Measurements from ENCODE around the gene RNF121. TPM values are rescaled to one million over a fixed set of nuclear protein-coding genes. Genes with fewer than 3 reads are reported as not detected.
A peak's percentile ranks its signal among the peaks of the same experiment; 100 is the strongest.

The RNF121 gene
- polyA plus RNA-seq, 1 donor from 2014 or later, result 13.6 TPM

DNA sequence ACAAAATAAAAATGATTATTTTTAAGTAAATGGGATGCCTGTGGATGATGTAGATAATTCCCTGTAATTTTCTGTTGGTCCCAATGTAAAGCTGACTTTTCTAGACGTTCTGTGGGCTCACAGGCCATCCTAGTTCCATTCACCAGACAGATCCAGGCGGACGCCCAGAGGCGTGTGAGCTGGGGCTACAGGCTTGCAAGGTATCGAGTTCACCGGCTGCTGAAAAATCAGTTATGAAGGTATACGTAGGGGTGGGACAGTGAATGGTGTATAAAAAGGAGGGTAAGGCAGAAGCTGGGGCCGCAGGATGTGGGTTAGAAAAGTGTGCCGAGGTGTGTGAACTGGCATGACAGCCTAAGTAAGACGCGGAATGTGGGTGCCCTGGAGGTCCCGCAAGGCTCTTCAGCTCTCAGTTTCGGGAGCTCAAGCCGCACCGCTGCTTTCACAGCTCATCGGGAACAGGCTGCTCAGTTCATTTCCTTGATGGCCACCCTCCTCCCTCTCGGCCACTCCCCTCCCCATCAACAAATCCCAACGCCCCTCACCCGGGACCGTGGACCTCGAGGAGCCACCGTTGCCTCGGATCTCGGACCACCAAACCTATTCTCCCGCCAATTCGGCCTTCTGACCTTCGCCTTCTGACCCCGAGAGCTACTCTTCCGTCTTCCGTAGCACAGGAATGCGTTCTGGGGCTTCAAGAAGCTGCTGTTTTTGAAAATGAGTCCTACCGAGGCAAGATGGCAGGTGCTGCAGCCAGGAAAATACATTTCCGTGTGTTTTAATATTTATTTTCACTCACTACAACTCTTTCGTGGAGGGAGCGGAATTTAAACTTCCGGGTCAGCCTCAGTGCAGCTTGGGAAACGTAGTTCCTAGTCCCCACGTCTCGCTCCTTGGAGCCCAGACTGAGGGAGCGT, 768 bp upstream of the RNF121 start, which contains the start of gene XNDC1N:
Gene XNDC1N (minus strand): TSS at position 775 of the 917 bp plus-strand sequence. CDS start 5,241 bp downstream, outside the sequence.
- H3K4me1 Mint-ChIP-seq, result peaks cover 29 to 44% (median 31%) of the 10 kb centered on the region in 3 donors

DNA sequence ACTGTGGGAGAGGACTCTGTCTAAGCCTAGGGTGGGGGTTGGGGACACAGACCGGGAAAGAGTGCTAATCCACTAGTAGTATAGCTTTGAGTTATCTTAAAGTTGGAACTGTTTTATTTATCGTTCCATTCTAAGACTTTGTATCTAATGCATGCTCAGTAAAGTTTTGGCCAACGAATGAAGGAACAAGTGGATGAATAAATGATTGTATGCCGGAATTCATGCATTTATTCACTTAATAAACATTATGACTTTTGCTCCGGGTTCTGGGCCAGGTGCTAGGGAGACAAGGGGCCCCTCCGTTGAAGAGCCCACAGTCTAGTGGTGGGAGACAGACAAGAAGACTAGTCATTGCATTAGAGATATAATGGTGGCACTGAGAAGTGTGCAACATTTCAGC, 645 bp downstream of the RNF121 start:
- Mint-ChIP-seq H3K27me3 (no peaks in the 10 kb centered on the region), H3K4me3 (peak overlapping the region; percentile 94 to 100 (median 96)), H3K4me1 (peaks cover 39 to 55% (median 44%) of the 10 kb centered on the region in 3 donors)

More for the DNA sequence above, 768 bp upstream of the RNF121 start, which contains the start of gene XNDC1N:
- H3K27ac Mint-ChIP-seq, result peak within 1 kb of the TSS; percentile 92 to 98 (median 96)
- H3K27me3 Mint-ChIP-seq, result no peaks in the 10 kb centered on the region
- no peaks in the 10 kb centered on the region for H3K9me3 Mint-ChIP-seq
- no peaks in the 10 kb centered on the region for H3K36me3 Mint-ChIP-seq
- peak within 1 kb of the TSS; percentile 94 to 100 (median 96) for H3K4me3 Mint-ChIP-seq

DNA sequence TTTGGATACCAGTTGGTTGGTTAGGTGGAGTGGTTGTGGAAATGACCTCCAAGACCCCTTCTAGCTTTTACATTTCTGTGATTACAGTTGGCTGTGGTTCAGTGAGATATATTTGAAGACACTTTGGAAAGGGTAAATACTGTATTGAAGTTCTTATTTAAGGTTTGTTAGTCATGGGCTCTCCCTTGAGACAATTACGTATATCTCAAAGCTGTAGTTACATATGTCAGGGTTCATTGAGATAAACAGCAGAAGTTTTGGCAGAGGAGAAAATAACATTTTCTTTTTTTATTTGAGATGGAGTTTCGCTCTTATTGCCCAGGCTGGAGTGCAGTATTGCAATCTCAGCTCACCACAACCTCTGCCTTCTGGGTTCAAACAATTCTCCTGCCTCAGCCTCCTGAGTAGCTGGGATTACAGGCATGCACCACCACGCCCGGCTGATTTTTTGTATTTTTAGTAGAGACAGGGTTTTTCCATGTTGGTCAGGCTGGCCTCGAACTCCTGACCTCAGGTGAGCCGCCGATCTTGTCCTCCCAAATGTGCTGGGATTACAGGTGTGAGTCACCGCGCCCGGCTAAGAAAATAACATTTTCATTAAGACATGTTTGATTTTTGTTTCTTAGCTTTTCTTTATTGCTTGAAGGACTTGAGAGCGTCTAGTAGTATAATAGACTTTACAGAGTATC, 1.9 kb downstream of the RNF121 start:
- Mint-ChIP-seq H3K27ac (peak overlapping the region; percentile 25 to 39 (median 27)), H3K9me3 (no peaks in the 10 kb centered on the region), H3K36me3 (no peaks in the 10 kb centered on the region), H3K4me3 (peak overlapping the region; percentile 94 to 100 (median 96)), H3K27me3 (no peaks in the 10 kb centered on the region), H3K4me1 (peaks cover 41 to 57% (median 49%) of the 10 kb centered on the region in 3 donors)

More for the DNA sequence above, 645 bp downstream of the RNF121 start:
- Mint-ChIP-seq H3K9me3 (no peaks in the 10 kb centered on the region), H3K36me3 (no peaks in the 10 kb centered on the region), H3K27ac (peak overlapping the region; percentile 92 to 98 (median 96))

DNA sequence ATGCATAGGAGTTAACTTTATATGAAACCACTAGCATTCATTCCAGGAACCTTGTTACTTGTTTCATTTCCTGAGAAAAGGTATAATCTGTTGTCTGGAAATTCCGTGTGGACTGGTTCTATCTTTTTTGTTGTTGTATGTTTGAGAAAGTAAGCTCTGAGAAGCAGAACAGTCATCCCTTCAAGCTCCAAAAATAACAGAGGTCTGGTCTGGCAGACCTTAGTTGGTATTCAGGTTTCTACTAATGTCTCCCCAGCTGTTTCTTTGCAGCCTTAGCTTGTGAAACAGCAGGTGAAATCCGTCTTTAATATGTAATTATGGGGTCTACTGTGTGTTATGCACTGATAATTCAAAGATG, 2.4 kb downstream of the RNF121 start:
- H3K27ac Mint-ChIP-seq, result peak overlapping the region in 2 of 3 donors; percentile 10 to 27
- peak overlapping the region in 3 of 4 donors; percentile 30 to 100 (median 94) for H3K4me3 Mint-ChIP-seq

DNA sequence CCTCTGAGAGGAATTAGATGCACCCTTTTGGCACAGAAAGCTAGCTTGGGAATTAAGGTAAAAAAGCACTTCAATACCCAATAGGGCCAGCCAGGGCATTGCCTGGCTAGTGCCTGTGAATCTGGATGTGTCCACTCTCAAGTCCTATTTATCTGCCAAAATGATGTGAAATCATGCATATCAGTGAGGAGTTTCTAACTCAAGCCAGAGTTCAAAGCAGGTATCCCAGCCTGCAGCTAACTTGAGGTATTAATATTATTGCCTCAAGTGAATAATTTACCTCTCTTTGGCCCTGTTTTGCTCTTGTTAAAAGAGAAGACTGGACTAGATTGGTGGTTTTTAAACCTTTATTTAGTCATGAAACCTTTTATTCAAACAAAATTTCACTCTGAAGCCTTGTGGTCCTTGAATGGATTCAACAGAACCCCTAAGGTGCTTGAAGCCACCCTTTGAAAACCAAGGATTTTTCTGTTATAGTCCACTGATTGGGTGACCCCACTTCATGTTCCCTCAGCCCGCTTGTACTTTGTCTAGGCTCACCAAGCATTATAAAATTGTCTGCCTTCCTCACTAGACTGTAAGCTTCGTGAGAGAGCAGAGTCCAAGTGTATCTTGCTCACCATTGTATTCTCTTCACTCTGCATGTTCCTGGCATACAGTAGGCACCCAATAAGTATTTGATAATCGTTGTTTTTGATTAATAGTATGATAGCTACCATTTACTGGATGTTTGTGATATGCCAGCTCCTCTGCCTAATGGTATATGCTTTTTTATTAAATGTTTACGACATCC, 4.5 kb downstream of the RNF121 start:
- no peaks in the 10 kb centered on the region for H3K27me3 Mint-ChIP-seq
- no peaks in the 10 kb centered on the region for H3K36me3 Mint-ChIP-seq
- peak overlapping the region in 1 of 3 donors; percentile 70 for H3K27ac Mint-ChIP-seq
- H3K4me3 Mint-ChIP-seq, result peak overlapping the region in 2 of 4 donors; percentile 58 to 84
- H3K4me1 Mint-ChIP-seq, result peaks cover 40 to 52% (median 51%) of the 10 kb centered on the region in 3 donors
- H3K9me3 Mint-ChIP-seq, result no peaks in the 10 kb centered on the region

More for the DNA sequence above, 2.4 kb downstream of the RNF121 start:
- peaks cover 41 to 57% (median 49%) of the 10 kb centered on the region in 3 donors for H3K4me1 Mint-ChIP-seq
- no peaks in the 10 kb centered on the region for H3K36me3 Mint-ChIP-seq
- no peaks in the 10 kb centered on the region for H3K27me3 Mint-ChIP-seq
- no peaks in the 10 kb centered on the region for H3K9me3 Mint-ChIP-seq

DNA sequence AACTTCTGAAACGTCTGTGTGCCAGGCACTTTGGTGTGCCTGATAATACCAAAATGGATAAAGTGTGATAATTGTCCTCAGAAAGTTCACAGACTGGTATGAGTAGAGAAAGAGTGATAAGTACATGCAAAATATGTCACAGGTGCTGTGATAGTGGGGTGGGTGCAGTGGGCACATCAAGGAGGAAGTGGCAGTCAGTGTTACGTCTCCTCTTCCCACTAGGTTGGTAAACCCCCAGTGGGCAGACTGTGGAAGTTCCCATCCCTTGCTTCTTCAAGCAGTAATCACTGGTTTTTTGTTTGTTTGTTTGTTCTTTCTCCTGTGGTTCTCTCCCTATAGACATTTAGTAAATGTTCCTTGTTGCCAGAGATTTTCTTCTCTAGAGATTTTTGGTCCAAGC, 5.4 kb downstream of the RNF121 start:
- Mint-ChIP-seq H3K4me3 (peak overlapping the region; percentile 35 to 84 (median 50)), H3K4me1 (peaks cover 35 to 49% (median 46%) of the 10 kb centered on the region in 3 donors)

DNA sequence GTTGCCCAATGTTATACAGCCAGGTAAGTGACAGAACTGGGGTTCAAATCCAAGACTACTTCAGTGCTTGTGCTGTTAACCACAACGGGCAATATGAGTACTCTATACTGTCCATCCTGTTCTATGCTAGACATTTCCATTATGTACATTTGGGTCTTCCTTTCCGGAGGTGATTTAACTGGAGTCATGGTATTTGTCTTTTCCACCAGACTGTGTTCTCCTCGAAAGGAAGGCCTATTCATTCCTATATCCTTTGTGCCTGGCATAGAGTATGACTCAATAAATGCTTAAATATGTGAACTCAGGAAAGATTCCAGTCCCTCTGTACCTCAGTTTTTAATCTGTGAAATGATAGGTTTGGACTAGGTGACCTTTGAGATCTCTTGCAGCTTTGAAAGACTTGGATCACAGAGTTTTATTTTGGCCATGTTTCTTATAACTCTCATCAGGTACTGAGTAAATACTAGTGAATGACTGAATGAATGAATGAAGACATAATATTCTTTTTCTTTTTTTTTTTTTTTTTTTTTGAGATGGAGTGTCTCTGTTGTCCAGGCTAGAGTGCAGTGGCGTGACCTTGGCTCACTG, 6.6 kb downstream of the RNF121 start:
- no peaks in the 10 kb centered on the region for H3K9me3 Mint-ChIP-seq
- peaks cover 24 to 40% (median 34%) of the 10 kb centered on the region in 3 donors for H3K4me1 Mint-ChIP-seq
- peaks cover 2% of the 10 kb centered on the region for H3K36me3 Mint-ChIP-seq
- no peak overlapping the region for H3K27ac Mint-ChIP-seq
- no peak overlapping the region for H3K4me3 Mint-ChIP-seq
- H3K27me3 Mint-ChIP-seq, result no peaks in the 10 kb centered on the region

More for the DNA sequence above, 5.4 kb downstream of the RNF121 start:
- H3K36me3 Mint-ChIP-seq, result peaks cover 2% of the 10 kb centered on the region
- no peaks in the 10 kb centered on the region for H3K9me3 Mint-ChIP-seq
- H3K27me3 Mint-ChIP-seq, result no peaks in the 10 kb centered on the region
- H3K27ac Mint-ChIP-seq, result peak overlapping the region; percentile 3 to 83 (median 70)

DNA sequence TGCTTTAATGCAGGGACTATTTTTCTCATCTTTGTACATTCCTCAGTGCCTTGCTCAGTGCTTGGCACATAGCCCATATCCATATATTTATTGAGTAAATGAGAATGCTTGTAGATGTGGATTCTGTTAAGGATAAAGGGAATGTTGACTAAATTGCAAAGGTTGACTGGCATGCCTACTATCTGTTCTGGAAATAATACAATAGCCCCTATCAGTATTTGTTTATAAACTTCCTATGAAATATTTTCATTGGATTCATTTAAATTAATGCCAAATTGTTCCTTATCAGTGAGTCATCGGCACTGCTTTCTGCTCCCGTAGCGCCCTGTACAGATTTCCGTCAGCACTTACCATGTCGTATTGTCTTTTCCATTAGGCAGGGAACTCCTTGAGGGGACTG, 8.0 kb downstream of the RNF121 start:
- Mint-ChIP-seq H3K9me3 (no peaks in the 10 kb centered on the region), H3K27me3 (no peaks in the 10 kb centered on the region), H3K27ac (no peak overlapping the region), H3K4me3 (no peak overlapping the region), H3K36me3 (peaks cover 2% of the 10 kb centered on the region), H3K4me1 (peaks cover 12 to 28% (median 22%) of the 10 kb centered on the region in 3 donors)

DNA sequence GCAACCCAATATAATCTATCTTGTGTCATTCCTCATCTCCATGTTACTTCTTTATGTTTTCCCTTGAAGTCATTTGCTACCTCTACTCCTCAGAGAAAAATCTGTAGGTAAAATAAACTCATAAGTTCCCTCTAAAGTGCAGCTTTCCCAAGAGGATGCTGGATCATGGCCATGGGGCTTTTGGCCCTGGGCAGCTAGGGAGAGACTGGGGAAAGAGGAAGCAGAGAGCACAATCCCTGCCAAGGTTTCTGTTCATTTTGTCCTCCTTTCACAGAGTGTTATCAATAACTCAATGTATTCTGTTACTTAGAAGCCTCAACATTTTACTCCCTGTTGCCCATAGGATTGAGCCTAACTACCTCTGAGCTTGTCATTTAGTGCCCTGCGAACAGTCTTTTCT, 9.0 kb downstream of the RNF121 start:
- no peak overlapping the region for H3K27ac Mint-ChIP-seq
- H3K4me1 Mint-ChIP-seq, result peaks cover 17 to 25% (median 17%) of the 10 kb centered on the region in 3 donors
- no peaks in the 10 kb centered on the region for H3K9me3 Mint-ChIP-seq
- H3K4me3 Mint-ChIP-seq, result peak overlapping the region in 1 of 4 donors; percentile 9
- peaks cover 2% of the 10 kb centered on the region for H3K36me3 Mint-ChIP-seq
- H3K27me3 Mint-ChIP-seq, result no peaks in the 10 kb centered on the region

DNA sequence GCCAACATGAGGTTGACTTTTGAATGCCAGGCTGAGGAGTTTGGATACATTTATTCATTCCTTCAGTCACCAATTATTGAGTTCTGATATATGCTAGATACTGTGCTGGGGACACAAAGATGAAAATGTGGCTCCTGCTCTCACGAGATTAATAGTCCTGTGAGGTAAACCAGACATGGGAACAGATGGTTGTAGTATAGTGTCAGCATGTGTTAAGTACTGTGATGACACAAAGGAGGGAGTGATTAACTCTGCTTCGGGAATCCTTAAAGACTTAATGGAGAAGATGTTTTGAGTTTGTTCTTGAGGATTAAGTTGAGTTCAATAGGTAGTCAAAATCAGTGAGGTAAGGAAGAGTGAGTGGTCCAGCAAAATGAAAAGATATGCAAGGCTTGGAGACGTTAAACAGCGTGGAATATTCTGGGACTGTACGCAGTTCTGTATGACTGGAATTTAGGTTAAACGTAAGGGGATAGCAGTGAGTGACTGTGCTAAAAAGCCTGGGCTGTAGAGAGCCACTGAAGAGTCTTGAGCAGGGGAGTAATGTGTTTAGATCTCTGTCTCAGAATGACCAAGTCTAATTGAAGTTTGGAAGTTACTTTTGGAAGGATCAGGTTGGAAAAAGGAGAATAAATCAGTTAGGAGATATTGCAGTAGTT, 11.8 kb downstream of the RNF121 start:
- H3K27ac Mint-ChIP-seq, result no peak overlapping the region
- H3K36me3 Mint-ChIP-seq, result peaks cover 2% of the 10 kb centered on the region
- no peaks in the 10 kb centered on the region for H3K9me3 Mint-ChIP-seq
- peaks cover 10 to 24% (median 22%) of the 10 kb centered on the region in 3 donors for H3K4me1 Mint-ChIP-seq
- H3K27me3 Mint-ChIP-seq, result peaks cover 1% of the 10 kb centered on the region
- H3K4me3 Mint-ChIP-seq, result no peak overlapping the region

DNA sequence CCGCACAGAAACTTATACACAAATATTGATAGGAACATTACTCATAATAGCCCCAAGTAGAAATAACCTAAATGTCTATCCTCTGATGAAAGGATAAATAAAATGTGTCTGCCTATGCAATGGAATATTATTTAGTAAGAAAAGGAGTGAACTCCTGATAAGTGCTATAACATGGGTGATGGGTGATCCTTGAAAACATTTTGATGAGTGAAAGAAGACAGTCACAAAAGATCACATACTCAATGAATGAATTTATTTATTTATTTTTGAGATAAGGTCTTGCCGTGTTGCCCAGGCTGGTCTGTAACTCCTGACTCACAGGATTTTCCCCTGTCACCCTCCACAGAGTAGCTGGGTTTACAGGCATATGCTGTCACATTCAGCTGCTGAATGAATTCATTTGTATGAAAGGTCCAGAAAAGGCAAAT, 17.3 kb downstream of the RNF121 start:
- H3K9me3 Mint-ChIP-seq, result no peaks in the 10 kb centered on the region

DNA sequence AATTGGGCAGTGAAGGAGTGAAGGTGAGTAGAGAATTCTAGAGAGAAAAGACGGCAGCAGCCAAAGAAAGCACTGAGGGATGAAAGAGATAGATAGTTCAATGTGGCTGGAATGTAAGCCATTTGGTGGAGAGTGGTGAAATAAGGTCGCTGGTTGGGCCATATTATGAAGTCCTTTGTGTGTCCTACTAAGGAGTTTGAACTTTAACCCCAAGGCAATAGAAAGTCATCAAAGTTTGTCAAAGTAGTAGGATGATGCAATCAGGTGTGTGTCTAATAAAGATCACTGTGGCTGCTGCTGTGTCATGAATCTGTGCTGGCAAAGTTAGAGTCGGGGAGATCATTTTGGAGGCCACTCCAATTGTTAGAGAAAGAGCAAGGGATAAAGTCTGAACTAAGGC, 18.7 kb downstream of the RNF121 start:
- H3K27me3 Mint-ChIP-seq, result peaks cover 1% of the 10 kb centered on the region
- no peak overlapping the region for H3K4me3 Mint-ChIP-seq
- H3K27ac Mint-ChIP-seq, result no peak overlapping the region
- peaks cover 17 to 26% (median 23%) of the 10 kb centered on the region in 3 donors for H3K4me1 Mint-ChIP-seq
- no peaks in the 10 kb centered on the region for H3K9me3 Mint-ChIP-seq
- peaks cover 1% of the 10 kb centered on the region for H3K36me3 Mint-ChIP-seq

More for the DNA sequence above, 17.3 kb downstream of the RNF121 start:
- Mint-ChIP-seq H3K27ac (no peak overlapping the region), H3K4me1 (peaks cover 15 to 30% (median 24%) of the 10 kb centered on the region in 3 donors), H3K27me3 (peaks cover 1% of the 10 kb centered on the region), H3K4me3 (no peak overlapping the region), H3K36me3 (peaks cover under 1% of the 10 kb centered on the region)

DNA sequence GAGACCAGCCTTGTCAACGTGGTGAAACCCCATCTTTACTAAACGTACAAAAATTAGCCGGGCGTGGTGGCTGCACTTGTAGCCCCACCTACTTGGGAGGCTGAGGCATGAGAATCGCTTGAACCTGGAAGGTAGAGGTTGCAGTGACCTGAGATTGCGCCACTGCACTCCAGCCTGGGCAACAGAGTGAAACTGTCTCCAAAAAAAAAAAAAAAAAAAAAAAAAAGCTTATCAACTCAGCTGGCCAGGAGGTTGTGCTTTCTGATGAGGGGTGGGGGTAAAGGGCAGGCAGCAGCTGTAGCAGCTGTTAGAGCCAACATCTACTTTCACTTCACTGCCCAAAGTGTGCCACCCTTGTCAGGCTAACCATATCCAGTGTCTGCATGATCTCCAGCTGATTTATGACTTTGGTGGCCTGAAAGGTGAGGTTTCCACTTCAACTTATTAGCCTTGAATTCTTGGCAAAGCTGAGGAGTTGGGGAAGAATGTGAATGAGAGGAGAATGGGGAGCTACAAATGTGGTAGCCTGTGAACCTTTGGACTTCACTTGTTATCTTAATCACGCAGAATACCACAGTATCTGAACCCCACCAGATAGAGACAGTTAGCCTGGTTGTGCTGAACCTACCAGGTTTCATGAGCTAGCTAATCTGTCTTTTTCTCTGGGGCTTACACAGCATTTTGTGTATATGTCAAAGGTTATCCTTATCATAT, 19.6 kb downstream of the RNF121 start:
- Mint-ChIP-seq H3K4me1 (peaks cover 16 to 19% (median 17%) of the 10 kb centered on the region in 3 donors), H3K27me3 (peaks cover 1% of the 10 kb centered on the region), H3K4me3 (no peak overlapping the region), H3K27ac (no peak overlapping the region), H3K9me3 (no peaks in the 10 kb centered on the region), H3K36me3 (peaks cover 1% of the 10 kb centered on the region)
